Activated CD8-positive, alpha-beta memory T cell treated with anti-CD3 and anti-CD28 coated beads, Interleukin-2, amount 50 U/mL, for 1 hour (primary cell): ENCODE measurements around the gene CD300H.
"Not testable (repeated sequence)": the region's sequence is repeated elsewhere in the genome, so short reads cannot be mapped to it uniquely, and the experiment has no call there.

ENCODE experiments used
- DNase-seq: peaks from one replicate; pipeline ENCODE4 v3.0.0-alpha.2; 2020; ENCODE audit errors: extremely low read depth

Gene CD300H

DNA sequence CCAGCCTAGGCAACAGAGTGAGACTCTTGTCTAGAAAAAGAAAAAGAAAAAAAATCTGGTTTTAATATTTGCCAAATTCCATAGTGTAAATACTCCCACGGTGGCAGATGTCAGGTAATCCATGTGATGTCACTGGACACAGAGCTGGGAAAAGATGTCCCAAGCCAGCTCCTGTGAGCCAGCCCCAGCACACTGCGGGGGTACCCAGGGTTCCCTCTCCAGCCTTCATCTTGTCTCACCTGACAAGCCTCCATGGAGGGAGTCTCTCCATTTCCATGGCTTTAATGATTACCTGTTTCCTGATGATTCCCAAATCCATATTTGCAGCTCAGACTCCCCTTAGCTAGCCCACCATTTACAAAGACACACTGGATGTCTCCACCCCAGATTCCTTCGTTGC is 40.6 kb downstream of the CD300H start:
- no peak for DNase-seq

DNA sequence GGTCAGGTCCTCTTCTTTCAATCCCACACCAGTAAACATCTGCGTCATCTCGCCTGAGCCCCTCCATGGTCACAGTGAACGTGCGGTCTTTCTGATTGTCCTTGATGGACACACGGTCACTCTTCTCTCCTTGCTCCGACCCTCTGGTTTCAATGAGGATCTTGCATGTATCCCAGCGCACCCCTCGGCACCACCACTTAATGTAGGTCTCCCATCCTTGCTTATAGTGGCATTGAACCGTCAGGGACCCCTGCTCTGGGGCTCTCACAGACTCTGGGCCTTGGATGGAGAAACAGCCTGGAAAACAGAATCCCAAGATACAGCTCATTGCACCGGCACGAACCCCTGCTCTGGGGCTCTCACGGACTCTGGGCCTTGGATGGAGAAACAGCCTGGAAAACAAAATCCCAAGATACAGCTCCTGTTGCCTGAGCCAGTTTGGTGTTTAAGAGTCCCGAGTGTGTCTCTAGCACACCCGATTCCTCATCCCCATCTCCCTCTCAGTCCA is 41.5 kb downstream of the CD300H start:
- DNase-seq: no peak

DNA sequence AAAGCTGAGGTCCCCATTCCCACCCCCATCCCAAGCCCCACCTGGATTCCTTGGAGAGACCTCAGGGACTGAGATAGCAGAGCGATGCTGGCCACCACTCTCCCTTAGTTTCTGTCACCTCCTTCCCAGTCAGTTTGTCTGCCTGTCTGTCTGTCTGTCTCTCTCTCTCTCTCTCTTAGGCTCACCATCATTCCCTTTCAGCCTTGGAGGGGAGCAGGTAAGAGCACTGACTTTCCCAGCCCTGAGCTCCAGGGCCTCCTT is 41.9 kb downstream of the CD300H start:
- DNase-seq: no peak

DNA sequence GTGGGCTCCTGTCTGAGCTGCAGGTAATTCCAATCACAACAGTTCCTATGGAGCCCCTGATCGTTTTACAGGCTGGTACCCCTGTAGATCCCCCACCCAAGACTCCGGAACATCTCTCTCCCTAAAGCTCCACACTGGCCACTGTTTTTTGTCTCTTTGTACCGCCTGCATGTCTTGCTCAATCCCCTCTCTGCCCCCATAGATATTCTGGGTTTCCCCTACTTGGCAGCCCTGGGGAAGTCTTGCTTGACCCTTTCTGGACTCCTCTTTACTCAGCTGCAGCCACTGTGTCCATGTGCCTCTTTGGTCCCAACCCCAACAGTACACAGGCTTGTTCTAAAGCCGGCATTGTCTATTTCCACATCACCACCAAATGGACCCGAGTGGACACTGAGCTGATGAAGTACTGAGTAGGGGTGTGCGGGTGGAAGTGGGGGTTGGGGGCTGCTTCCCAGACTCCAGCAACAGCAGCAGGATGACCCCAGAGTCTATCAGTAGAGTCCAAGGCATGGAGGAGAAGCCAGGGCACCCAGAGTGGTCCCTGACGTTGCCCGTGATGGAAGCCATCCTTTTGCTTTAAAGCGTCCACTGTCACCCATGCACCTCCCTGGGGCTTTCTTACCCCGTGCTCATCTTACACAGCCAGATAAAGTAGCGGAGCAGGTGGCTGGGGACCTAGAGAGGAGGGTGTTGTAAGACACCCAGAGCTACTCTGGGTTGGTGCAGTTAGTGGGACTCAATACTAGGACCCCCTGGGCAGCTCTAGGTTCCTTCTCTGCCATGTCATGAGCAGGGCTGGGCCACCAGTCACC is 42.5 kb downstream of the CD300H start:
- DNase-seq: no peak

DNA sequence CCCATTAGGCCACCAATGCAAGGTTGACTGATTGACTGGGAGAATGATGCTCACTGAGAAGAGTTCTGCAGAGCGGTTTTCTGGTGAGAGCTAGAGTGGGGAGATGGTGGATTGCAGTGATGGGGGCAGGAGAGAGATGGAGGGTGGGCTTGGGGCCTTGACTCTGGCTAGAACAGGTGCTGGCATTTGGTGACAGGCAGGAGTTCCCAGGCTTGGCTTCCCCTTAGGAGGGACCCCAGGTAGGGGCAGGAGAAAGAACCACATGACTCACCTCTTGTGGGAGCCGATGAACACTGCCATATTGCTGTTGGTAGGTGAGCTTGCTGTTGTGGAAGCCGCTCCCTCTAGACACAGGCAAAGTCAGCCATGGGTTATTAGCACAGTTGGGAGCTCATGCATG is 44.0 kb downstream of the CD300H start:
- no peak for DNase-seq

DNA sequence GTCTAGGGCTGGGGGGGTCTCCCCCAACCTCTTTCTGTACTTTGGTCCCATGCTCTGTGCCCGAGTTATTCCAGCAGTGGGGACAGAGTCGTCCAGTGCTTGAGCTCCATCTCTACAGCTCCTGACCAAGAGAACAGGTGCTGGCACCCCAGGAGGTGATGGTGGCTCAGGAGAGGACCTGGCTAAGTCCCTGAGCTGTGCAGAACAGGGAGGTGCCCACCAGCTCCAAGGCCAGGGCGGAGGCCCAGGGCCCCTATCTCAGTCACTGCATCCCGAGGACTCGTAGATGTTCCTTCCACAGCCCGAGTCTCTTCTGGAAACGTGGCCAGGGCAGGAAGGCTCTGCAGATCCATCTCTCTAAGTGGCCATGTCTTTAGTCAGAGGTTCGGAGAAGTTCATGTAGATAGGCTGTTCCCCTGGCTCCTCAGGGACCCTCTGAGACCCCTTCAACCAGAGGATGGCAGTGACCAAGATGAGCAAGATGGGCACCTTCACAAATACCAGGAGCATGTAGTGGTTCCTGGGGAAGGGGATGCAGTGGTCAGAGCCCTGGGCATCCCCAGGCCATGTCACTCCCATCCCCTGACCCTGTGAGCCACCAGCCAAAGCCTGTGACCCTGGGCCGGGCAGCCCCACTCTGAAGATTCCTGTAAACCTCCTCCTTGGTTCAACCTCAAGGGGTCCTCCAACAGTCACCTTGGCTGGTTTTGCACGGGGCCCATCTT is 44.8 kb downstream of the CD300H start:
- no peak for DNase-seq

DNA sequence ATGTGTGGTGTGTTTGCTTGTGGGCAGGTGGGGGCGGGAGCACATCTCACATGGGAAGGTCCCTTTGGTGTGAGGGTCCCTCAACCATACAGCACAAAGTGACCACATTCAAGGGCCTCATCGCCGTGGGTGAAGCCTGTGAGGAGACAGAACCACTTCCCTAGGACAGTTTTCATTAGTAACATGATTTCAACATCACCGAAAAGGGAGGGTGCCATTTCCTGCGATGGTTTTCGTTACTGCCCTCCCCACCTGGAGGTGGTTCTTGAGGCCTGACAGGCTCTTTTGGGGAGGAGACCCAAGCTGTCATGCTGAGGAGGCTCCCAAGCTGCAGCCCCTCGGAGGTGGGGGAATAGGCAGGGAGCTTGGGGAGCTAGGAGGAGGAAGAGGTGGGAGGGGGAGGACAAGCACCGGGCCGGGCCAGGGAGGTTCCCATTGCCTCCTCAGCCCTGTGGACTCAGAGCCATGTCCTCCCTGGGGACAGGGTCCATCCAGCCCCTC is 45.6 kb downstream of the CD300H start:
- DNase-seq: no peak

DNA sequence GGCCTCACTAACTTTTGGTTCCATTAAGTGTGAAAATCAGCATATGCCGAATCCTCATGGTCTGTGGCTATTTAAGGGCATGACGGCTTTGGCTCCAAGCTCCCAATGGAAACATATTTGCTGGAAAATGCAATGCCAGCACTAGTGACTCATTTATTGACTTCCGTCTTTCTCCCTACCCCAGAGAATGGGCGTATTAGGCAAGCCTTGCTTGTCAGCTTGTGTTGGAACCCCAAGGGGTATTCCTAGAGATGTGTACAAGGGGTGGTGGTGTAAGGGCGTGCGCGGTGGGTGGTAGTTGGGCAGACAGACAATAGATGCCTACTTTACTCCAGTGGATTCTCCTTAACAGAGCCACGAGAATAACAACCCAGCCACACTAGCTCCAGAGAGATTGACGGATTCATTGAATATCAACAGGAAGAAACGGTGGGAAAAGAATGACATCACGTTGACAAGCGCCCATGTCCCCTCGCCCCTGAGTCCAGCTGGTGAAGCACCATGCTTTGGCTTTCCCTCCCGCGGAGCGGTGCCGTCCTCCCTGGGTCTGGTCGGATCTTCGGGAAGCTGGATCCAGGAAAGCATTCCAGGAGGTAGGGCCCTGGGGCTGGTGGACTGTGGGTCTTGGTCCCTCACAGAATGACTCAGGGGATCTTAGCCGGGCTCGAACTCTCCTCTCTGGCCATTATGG is 46.4 kb downstream of the CD300H start:
- no peak for DNase-seq

DNA sequence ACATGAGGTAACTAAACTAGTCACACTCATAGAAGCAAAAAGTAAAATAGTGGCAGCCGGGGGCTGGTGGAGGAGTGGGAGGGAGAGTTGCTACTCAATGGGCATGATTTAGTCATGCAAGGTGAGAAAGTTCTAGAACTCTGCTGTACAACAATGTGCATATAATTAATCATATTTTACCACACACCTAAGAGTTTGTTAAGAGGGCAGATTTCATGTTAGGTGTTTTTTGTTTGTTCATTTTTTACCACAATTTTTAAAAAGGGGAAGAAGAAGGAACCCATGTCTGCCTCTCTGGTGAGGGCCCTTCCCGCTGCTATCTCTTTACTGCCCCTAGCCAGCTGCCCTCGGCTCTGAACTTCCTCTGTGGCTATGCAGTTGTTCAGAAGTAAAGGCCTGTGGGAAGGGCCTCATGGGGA is 47.3 kb downstream of the CD300H start:
- DNase-seq: no peak

DNA sequence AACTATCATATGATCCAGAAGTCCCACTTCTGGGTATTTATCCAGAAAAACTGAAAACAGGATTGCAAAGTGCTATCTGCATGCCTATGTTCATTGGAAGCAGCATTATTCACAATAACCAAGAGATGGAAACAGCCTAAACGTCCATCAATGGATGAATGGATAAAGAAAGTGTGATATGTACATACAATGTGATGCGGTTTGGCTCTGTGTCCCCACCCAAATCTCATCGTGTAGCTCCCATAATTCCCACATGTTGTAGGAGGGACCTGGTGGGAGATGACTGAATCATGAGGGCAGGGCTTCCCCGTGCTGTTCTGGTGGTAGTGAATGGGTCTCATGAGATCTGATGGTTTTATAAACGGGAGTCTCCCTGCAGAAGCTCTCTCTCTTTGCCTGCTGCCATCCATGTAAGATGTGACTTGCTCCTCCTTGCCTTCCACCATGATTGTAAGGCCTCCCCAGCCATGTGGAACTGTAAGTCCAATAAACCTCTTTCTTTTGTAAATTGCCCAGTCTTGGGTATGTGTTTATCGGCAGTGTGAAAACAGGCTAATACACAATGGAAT is 48.8 kb downstream of the CD300H start:
- DNase-seq: not testable (repeated sequence)

DNA sequence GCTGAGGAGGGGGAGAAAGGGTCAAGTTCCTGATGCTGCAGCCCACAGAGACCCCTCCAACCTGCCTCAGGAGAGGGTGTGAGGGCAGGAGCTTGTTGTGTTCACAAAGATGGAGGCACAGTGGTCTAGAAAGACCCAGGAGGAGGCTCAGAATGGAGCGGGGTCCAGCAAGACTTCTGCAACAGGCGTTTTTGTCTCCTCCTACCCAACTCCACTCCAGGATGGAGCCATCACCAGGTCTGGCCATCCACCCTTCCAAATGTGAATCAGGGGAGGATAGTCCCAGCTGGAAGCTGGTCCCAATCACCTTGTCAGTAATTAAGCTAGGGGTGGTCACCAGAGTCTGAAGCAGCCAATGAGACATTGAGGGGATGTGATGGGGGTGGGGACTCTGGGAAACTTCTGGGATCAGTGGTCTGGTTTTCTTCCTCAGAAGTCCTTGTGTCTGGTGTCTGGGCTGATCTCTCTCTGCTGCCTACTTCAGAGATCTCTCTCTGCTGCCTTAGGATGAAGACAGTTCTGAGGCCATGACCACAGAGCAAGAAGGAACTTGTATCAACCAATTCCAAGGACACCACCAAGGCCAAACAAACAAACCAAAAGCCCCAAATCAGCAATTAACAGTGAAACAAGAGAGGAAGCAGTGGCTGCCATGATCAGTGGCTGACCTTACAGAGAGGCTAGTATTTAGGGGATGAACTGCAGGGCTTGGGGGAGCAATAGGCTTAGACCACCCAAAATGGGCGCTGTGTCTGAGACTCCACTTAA is 50.6 kb downstream of the CD300H start:
- DNase-seq: no peak

DNA sequence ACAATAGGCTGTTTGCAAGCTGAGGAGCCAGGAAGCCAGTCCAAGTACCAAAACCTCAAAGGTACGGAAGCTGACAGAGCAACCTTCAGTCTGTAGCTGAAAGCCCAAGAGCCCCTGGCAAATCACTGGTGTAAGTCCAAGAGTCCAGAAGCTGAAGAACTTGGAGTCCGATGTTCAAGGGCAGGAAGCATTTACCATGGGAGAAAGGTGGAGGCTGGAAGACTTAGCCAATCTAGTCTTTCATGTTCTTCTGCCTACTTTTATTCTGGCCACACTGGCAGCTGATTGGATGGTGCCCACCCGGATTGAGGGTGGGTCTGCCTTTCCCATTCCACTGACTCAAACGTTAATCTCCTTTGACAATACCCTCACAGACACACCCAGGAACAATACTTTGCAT is 51.4 kb downstream of the CD300H start:
- DNase-seq: no peak

DNA sequence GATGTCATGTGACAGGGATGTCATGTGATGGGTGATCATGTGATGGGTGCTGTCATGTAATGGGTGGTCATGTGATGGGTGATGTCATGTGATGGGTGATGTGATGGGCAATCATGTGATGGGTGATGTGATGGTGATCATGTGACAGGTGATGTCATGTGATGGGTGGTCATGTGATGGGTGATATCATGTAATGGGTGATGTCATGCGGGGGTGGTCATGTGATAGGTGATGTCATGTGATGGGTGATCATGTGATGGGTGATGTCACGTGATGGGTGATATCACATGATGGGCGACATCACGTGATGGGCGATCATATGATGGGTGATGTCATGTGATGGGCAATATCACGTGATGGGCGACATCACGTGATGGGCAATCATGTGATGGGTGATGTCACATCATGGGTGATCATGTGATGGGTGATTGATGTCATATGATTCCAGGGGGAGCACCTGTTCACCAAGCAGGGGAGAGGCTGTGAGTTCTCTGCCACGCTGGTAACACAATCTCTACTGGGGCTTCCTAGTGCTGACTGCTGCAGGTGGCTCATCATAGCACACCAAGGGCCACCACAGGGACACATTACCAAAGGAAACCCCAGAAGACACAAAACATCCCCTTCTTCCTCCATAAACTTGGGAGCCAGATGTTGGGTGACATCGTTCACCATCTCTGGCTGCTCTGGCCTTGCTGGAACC is 52.5 kb downstream of the CD300H start:
- no peak for DNase-seq

DNA sequence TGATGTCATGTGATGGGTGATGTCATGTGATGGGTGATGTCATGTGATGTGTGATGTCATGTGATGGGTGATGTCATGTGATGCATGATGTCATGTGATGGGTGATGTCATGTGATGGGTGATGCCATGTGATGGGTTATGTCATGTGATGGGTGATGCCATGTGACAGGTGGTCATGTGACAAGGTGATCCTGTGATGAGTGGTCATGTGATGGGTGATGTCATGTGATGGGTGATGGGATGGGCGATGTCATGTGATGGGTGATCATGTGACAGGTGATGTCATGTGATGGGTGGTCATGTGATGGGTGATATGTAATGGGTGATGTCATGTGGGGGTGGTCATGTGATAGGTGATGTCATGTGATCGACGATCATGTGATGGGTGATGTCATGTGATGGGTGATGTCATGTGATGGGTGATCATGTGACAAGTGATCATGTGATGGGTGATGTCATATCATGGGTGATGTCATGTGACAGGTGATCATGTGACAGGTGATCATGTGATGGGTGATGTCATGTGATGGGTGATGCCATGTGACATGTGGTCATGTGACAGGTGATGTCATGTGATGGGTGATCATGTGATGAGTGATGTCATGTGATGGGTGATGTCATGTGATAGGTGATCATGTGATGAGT is 53.2 kb downstream of the CD300H start:
- DNase-seq: no peak

DNA sequence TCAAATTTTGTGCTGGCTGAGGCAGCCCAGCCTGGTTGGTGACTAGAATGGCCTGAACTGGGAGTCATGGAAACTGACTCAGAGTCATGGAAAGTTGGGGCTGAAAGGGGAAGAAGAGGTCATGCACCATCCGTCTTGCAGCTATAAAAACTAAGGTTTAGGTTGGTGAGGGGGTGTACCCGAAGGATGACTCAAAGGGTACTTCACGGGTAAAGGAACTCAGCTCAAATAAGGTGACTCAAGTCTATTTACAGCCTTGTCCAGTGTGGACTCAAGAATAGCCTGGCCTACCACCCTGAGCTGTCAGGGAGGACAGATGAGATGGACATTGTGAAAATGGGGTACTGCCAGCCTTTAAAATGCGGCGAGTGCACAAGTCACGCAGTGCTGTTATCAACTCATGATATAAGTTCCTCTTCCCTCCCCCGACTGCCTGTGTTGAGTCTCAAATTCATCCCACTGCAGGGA is 54.7 kb downstream of the CD300H start:
- DNase-seq: no peak

DNA sequence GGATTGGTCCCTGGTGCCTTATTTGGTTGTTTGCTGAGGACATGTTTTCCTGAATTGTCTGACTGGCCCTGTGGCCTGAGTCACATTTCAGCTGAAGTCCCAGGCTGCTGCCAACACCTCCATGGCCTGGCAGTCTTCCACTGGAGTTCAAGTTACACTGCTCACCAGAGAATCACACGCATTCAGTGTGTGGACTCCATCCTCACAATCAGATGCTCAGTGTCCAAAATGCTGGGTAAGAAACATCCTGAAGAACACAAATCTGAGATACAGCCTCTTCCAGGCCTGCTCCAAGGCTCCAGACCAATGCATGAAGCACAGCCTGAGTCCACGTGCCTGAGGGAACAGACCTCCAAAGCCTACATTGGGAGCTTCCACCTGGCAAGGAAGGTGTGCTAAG is 55.3 kb downstream of the CD300H start:
- no peak for DNase-seq
